Smooth muscle cell (in vitro differentiated cells): ENCODE data around the gene HOXD13. TPM values are rescaled to one million over a fixed set of nuclear protein-coding genes. Genes with fewer than 3 reads are reported as not detected.

Experiments used
- DNase-seq: peaks from one replicate; lab custom pipeline; 2025; ENCODE audit not compliant: unreplicated experiment; lab: John Stamatoyannopoulos, UW
- H2AFZ ChIP-seq: fragments of 200-600 bp; sonication (generic); 2 replicates; pipeline ENCODE4 v1.6.0; 2016; ENCODE audit warnings: antibody characterized with exemption, low read depth, mild to moderate bottlenecking
- H3F3A ChIP-seq: fragments of 200-600 bp; sonication (generic); 2 replicates; pipeline ENCODE4 v1.6.0; 2017; ENCODE audit warnings: antibody characterized with exemption, low read depth
- H3K27ac ChIP-seq: fragments of 200-600 bp; sonication (generic); 2 replicates; pipeline ENCODE4 v1.5.1; 2016; ENCODE audit warnings: low read depth, mild to moderate bottlenecking
- H3K27me3 ChIP-seq: fragments of 200-600 bp; sonication (generic); 2 replicates; pipeline ENCODE4 v1.6.1; 2016; ENCODE audit warnings: low read depth, mild to moderate bottlenecking
- H3K36me3 ChIP-seq: fragments of 200-600 bp; sonication (generic); 2 replicates; pipeline ENCODE4 v1.5.1; 2016; ENCODE audit warnings: low read depth
- H3K4me1 ChIP-seq: fragments of 200-600 bp; sonication (generic); 2 replicates; pipeline ENCODE4 v1.5.1; 2016; ENCODE audit warnings: low read depth
- H3K4me2 ChIP-seq: fragments of 200-600 bp; sonication (generic); 2 replicates; pipeline ENCODE4 v1.6.0; 2016; ENCODE audit warnings: mild to moderate bottlenecking
- H3K4me3 ChIP-seq: fragments of 200-600 bp; sonication (generic); 2 replicates; pipeline ENCODE4 v1.5.1; 2016; ENCODE audit warnings: mild to moderate bottlenecking
- H3K79me2 ChIP-seq: fragments of 200-600 bp; sonication (generic); 2 replicates; pipeline ENCODE4 v1.6.0; 2016; ENCODE audit warnings: low read depth, mild to moderate bottlenecking
- H3K9ac ChIP-seq: fragments of 200-600 bp; sonication (generic); 2 replicates; pipeline ENCODE4 v1.6.0; 2016; ENCODE audit warnings: low read depth
- H3K9me3 ChIP-seq: fragments of 200-600 bp; sonication (generic); replicated peaks from 2 replicates; pipeline ENCODE4 v1.5.1; 2016; ENCODE audit warnings: low read depth
- H4K20me1 ChIP-seq: fragments of 200-600 bp; sonication (generic); 2 replicates; pipeline ENCODE4 v1.6.0; 2016; ENCODE audit warnings: low read depth
- CTCF ChIP-seq: fragments of 200-600 bp; sonication (generic); IDR thresholded peaks from 2 replicates; pipeline ENCODE4 v1.5.1; 2017; ENCODE audit warnings: borderline replicate concordance, mild to moderate bottlenecking, antibody characterized with exemption; ENCODE audit not compliant: insufficient read depth, poor library complexity, severe bottlenecking
- WGBS: methylation state at CpG from one replicate; pipeline ENCODE4 v1.1.7; 2016; ENCODE audit warnings: low lambda C conversion rate; 5-methylcytosine and 5-hydroxymethylcytosine counted together
- polyA plus RNA-seq: library from polyadenylated mRNA; unstranded; fragments of >200 nt; fragmentation: Nextera tagmentation; extraction: Ambion mirVana; gene quantifications from 2 replicates; pipeline ENCODE4 v1.2.1, GENCODE V29; 2016
- total RNA-seq: library from RNA; depleted of rRNA; stranded (reverse); fragments of >200 nt; gene quantifications from 2 replicates; pipeline ENCODE4 v1.2.3, GENCODE V29; 2014

HOXD13 gene
- total and polyA plus RNA-seq, 2 experiments from 2014 or later = 0.31 to 1.9 TPM

- 2% methylated on average over 18 of the region's 18 CpGs for WGBS
- H4K20me1 ChIP-seq = no peaks in the 10 kb centered on the region
- no peaks in the 10 kb centered on the region for H3K9me3 ChIP-seq
- H2AFZ ChIP-seq = peak overlapping the region; percentile 89
- peaks cover 100% of the 10 kb centered on the region for H3K27me3 ChIP-seq
- H3K9ac ChIP-seq = no peak overlapping the region
- no peaks in the 10 kb centered on the region for H3K36me3 ChIP-seq
- DNase-seq = no peak
- peaks cover 3% of the 10 kb centered on the region for H3F3A ChIP-seq
- no peaks in the 10 kb centered on the region for H3K79me2 ChIP-seq
- no peaks in the 10 kb centered on the region for H3K4me1 ChIP-seq
- peak; percentile 10 for TF ChIP-seq CTCF
- peak overlapping the region; percentile 58 for H3K4me3 ChIP-seq
- H3K4me2 ChIP-seq = peak overlapping the region; percentile 96
- H3K27ac ChIP-seq = no peak overlapping the region
These were observed 5.4 kb downstream of the HOXD13 start for GRCh38 chr2:176097820-176098365.

DNA sequence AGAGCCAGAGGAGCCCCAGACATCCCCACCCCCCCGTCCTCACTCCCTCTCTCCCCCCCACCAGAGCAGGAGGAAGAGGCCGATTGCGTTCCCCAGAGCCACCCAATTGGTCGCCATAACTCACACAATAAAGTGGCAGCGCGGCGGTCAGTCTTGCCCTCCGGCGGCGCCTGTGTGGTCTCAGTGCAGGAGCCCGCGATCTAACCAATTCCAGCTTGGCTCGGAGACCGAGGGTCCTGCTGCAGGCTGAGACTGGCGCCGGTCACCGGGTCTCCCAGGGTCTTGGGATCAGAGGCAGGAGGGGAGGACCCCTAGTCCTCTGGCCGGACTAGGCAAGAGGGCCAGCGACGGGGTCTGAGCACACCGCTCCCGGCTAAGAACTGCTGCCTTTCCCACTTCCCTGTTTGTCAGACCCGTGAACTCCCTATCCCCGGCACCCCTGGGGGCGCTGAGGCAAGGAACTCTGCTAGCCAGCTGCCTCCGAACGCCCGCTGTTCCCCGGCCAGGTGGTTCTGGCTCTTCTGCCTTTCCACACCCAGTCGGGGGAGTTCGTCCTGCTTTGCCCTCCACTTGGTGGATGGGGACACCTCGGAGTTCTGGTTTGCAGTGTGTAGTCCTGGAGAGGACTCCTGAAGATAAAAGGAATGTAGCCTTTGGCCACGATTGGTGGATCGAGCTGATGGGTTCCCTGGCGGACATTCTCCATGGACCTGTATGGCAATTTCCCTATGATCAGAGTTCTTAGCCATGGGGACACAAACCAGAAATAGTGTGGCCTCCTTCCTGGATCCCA lies 6.0 kb downstream of the HOXD13 start:
- Histone ChIP-seq H3K9ac (no peak overlapping the region), H3K79me2 (no peaks in the 10 kb centered on the region), H3K4me2 (peak overlapping the region; percentile 96), H3K4me3 (peak overlapping the region; percentile 58), H3K9me3 (no peaks in the 10 kb centered on the region), H3K27ac (no peak overlapping the region), H3K36me3 (no peaks in the 10 kb centered on the region), H3F3A (peaks cover 3% of the 10 kb centered on the region), H2AFZ (peak overlapping the region; percentile 89), H4K20me1 (no peaks in the 10 kb centered on the region), H3K4me1 (no peaks in the 10 kb centered on the region), H3K27me3 (peaks cover 99% of the 10 kb centered on the region)
- TF ChIP-seq CTCF = no peak
- DNase-seq = no peak
- WGBS = 4% methylated on average over 35 of the region's 35 CpGs

DNA sequence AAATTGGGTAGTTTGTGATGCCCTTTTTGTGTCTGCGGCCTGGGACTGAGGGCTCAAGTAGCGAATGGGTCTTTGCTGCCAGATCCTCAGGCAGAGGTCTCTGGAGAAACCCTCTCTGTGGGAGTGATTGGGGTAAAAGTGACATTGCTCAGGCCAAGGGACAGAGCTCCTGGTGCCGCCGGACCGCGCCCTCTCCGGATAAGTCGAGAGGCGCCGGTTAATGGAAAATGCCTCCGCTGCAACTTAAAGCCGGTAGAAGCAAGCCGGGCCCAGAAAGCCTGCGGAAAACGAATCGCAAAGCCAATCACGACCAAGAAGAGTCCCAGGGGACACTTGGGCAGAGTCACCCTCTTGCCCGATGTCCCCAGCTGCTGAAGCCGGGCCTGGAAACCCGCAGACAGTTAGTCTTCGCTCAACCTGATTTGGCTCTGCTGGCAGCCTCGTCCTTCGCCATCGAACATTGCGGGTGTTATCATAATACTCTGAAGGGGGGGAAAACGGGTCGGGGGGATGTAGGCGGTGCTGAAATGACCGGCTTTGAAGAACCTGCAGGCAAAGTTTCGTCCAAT lies 6.7 kb downstream of the HOXD13 start:
- DNase-seq = no peak
- no peak overlapping the region for H3K9ac ChIP-seq
- H3K27me3 ChIP-seq = peaks cover 96% of the 10 kb centered on the region
- peak overlapping the region; percentile 58 for H3K4me3 ChIP-seq
- no peaks in the 10 kb centered on the region for H3K4me1 ChIP-seq
- TF ChIP-seq CTCF = no peak
- 10% methylated on average over 30 of the region's 30 CpGs for WGBS
- no peak overlapping the region for H3K27ac ChIP-seq
- H3K4me2 ChIP-seq = peak overlapping the region; percentile 96
- peak overlapping the region; percentile 31 for H2AFZ ChIP-seq
- no peaks in the 10 kb centered on the region for H4K20me1 ChIP-seq
- H3K9me3 ChIP-seq = no peaks in the 10 kb centered on the region
- H3F3A ChIP-seq = peaks cover 3% of the 10 kb centered on the region
- no peaks in the 10 kb centered on the region for H3K79me2 ChIP-seq
- no peaks in the 10 kb centered on the region for H3K36me3 ChIP-seq
